IMR-90 (cell line): ENCODE data around the gene PHOX2A.

ENCODE experiments used
- TF ChIP-seq, protein P1 (sequence below): conservative IDR thresholded peaks from 2 replicates; pipeline ENCODE4 v1.5.1; 2012; ENCODE audit warnings: mild to moderate bottlenecking, low read depth, low read length, improper control_type of control experiment
- TF ChIP-seq, protein P2 (sequence below): fragments of 150-350 bp; IDR thresholded peaks from 2 replicates; pipeline ENCODE4 v1.6.1; 2017; ENCODE audit warnings: mild to moderate bottlenecking, antibody characterized with exemption, low read length, low read depth

DNA sequence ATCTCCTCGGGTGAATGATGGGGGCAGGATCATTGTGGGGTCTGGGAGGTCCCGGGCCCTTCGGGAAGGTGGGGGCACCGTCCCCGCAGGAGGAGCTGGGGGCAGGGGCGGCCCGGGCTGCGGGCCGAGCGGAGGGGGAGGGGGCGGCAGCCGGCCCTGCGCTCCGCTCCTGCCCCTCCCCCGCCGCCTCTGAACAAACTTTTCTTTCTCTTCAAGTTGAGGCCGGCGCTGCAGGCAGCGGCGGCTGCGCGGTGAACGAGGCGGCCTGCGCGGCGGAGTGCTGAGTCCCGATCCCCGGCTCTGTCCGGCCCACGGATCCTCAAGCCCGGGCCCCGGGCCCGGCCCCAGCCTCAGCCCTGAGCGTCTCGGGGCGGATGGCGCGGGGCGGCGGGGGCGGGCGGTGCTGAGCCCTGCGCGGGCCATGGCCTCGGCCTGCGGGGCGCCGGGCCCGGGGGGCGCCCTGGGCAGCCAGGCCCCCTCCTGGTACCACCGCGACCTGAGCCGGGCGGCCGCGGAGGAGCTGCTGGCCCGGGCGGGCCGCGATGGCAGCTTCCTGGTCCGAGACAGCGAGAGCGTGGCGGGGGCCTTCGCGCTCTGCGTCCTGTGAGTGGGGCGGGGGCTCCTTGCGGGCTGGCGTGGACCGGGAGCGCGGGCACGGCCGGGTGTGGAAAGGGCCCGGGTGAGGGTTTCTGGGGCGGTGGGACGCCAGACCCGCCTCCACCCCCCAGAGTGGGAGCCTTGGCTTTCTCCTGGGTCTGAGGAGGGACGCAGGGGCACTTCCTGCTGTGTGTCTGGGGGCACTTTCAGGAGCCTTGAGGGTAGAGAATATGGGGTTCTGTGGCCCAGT lies 19.2 kb downstream of the PHOX2A start, which contains the start of gene INPPL1:
- TF ChIP-seq, protein P1, sequence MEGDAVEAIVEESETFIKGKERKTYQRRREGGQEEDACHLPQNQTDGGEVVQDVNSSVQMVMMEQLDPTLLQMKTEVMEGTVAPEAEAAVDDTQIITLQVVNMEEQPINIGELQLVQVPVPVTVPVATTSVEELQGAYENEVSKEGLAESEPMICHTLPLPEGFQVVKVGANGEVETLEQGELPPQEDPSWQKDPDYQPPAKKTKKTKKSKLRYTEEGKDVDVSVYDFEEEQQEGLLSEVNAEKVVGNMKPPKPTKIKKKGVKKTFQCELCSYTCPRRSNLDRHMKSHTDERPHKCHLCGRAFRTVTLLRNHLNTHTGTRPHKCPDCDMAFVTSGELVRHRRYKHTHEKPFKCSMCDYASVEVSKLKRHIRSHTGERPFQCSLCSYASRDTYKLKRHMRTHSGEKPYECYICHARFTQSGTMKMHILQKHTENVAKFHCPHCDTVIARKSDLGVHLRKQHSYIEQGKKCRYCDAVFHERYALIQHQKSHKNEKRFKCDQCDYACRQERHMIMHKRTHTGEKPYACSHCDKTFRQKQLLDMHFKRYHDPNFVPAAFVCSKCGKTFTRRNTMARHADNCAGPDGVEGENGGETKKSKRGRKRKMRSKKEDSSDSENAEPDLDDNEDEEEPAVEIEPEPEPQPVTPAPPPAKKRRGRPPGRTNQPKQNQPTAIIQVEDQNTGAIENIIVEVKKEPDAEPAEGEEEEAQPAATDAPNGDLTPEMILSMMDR = no peak
- TF ChIP-seq, protein P2, sequence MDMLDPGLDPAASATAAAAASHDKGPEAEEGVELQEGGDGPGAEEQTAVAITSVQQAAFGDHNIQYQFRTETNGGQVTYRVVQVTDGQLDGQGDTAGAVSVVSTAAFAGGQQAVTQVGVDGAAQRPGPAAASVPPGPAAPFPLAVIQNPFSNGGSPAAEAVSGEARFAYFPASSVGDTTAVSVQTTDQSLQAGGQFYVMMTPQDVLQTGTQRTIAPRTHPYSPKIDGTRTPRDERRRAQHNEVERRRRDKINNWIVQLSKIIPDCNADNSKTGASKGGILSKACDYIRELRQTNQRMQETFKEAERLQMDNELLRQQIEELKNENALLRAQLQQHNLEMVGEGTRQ = no peak
